Measurements from ENCODE around the gene DCTN2.
"Not testable (repeated sequence)": the region's sequence is repeated elsewhere in the genome, so short reads cannot be mapped to it uniquely, and the experiment has no call there.

The DCTN2 gene

GRCh38 chr12:57583008-57583831 lies 36.2 kb upstream of the DCTN2 start:
- Histone ChIP-seq H3K9me3 (ENCODE audit: control insufficient read depth, insufficient read depth, low read length) (no peaks in the 10 kb centered on the region), H3K4me1 (ENCODE audit: insufficient read depth, low read length) (no peaks in the 10 kb centered on the region), H3K36me3 (ENCODE audit: insufficient read depth, low read length) (no peaks in the 10 kb centered on the region; the same call in 1 of the 2 replicates)

GRCh38 chr12:57582440-57582839 lies 35.4 kb upstream of the DCTN2 start:
- Histone ChIP-seq H3K9ac (ENCODE audit: low read depth, low read length) (no peak overlapping the region), H3K9me3 (ENCODE audit: control insufficient read depth, insufficient read depth, low read length) (no peaks in the 10 kb centered on the region), H3K36me3 (ENCODE audit: insufficient read depth, low read length) (no peaks in the 10 kb centered on the region; the same call in 1 of the 2 replicates), H3K4me1 (ENCODE audit: insufficient read depth, low read length) (no peaks in the 10 kb centered on the region)

More at GRCh38 chr12:57583008-57583831, 36.2 kb upstream of the DCTN2 start:
- no peak overlapping the region for H3K9ac ChIP-seq (ENCODE audit: low read depth, low read length)

GRCh38 chr12:57581802-57582201 lies 34.8 kb upstream of the DCTN2 start:
- no peaks in the 10 kb centered on the region for H3K4me1 ChIP-seq (ENCODE audit: insufficient read depth, low read length)
- H3K9ac ChIP-seq (ENCODE audit: low read depth, low read length): no peak overlapping the region
- no peaks in the 10 kb centered on the region; the same call in 1 of the 2 replicates for H3K36me3 ChIP-seq (ENCODE audit: insufficient read depth, low read length)
- no peaks in the 10 kb centered on the region for H3K9me3 ChIP-seq (ENCODE audit: control insufficient read depth, insufficient read depth, low read length)

- H3K9ac ChIP-seq (ENCODE audit: low read depth, low read length): no peak overlapping the region
- H3K4me1 ChIP-seq (ENCODE audit: insufficient read depth, low read length): no peaks in the 10 kb centered on the region
- H3K9me3 ChIP-seq (ENCODE audit: control insufficient read depth, insufficient read depth, low read length): no peaks in the 10 kb centered on the region
- H3K36me3 ChIP-seq (ENCODE audit: insufficient read depth, low read length): no peaks in the 10 kb centered on the region; the same call in 1 of the 2 replicates
Observed at GRCh38 chr12:57580466-57580795, 33.4 kb upstream of the DCTN2 start.

GRCh38 chr12:57579677-57580465 lies 32.9 kb upstream of the DCTN2 start:
- H3K36me3 ChIP-seq (ENCODE audit: insufficient read depth, low read length): no peaks in the 10 kb centered on the region; the same call in 1 of the 2 replicates

GRCh38 chr12:57579011-57579410 lies 32.0 kb upstream of the DCTN2 start:
- Histone ChIP-seq H3K4me1 (ENCODE audit: insufficient read depth, low read length) (no peaks in the 10 kb centered on the region), H3K9me3 (ENCODE audit: control insufficient read depth, insufficient read depth, low read length) (no peaks in the 10 kb centered on the region), H3K36me3 (ENCODE audit: insufficient read depth, low read length) (no peaks in the 10 kb centered on the region; the same call in 1 of the 2 replicates), H3K9ac (ENCODE audit: low read depth, low read length) (no peak overlapping the region)

More at GRCh38 chr12:57579677-57580465, 32.9 kb upstream of the DCTN2 start:
- Histone ChIP-seq H3K4me1 (ENCODE audit: insufficient read depth, low read length) (no peaks in the 10 kb centered on the region), H3K9ac (ENCODE audit: low read depth, low read length) (no peak overlapping the region), H3K9me3 (ENCODE audit: control insufficient read depth, insufficient read depth, low read length) (no peaks in the 10 kb centered on the region)

- no peaks in the 10 kb centered on the region for H3K9me3 ChIP-seq (ENCODE audit: control insufficient read depth, insufficient read depth, low read length)
- H3K36me3 ChIP-seq (ENCODE audit: insufficient read depth, low read length): no peaks in the 10 kb centered on the region; the same call in 1 of the 2 replicates
- H3K4me1 ChIP-seq (ENCODE audit: insufficient read depth, low read length): no peaks in the 10 kb centered on the region
- no peak overlapping the region for H3K9ac ChIP-seq (ENCODE audit: low read depth, low read length)
Observed at GRCh38 chr12:57577981-57578758, 31.2 kb upstream of the DCTN2 start.

GRCh38 chr12:57576613-57577160 lies 29.7 kb upstream of the DCTN2 start:
- no peaks in the 10 kb centered on the region for H3K9me3 ChIP-seq (ENCODE audit: control insufficient read depth, insufficient read depth, low read length)
- no peaks in the 10 kb centered on the region; the same call in 1 of the 2 replicates for H3K36me3 ChIP-seq (ENCODE audit: insufficient read depth, low read length)
- no peaks in the 10 kb centered on the region for H3K4me1 ChIP-seq (ENCODE audit: insufficient read depth, low read length)
- no peak overlapping the region for H3K9ac ChIP-seq (ENCODE audit: low read depth, low read length)

GRCh38 chr12:57575771-57576612 lies 29.0 kb upstream of the DCTN2 start:
- no peaks in the 10 kb centered on the region for H3K4me1 ChIP-seq (ENCODE audit: insufficient read depth, low read length)
- H3K9ac ChIP-seq (ENCODE audit: low read depth, low read length): no peak overlapping the region
- H3K36me3 ChIP-seq (ENCODE audit: insufficient read depth, low read length): no peaks in the 10 kb centered on the region; the same call in 1 of the 2 replicates
- no peaks in the 10 kb centered on the region for H3K9me3 ChIP-seq (ENCODE audit: control insufficient read depth, insufficient read depth, low read length)

- no peaks in the 10 kb centered on the region; the same call in 1 of the 2 replicates for H3K36me3 ChIP-seq (ENCODE audit: insufficient read depth, low read length)
- no peaks in the 10 kb centered on the region for H3K4me1 ChIP-seq (ENCODE audit: insufficient read depth, low read length)
- no peak overlapping the region for H3K9ac ChIP-seq (ENCODE audit: low read depth, low read length)
- no peaks in the 10 kb centered on the region for H3K9me3 ChIP-seq (ENCODE audit: control insufficient read depth, insufficient read depth, low read length)
Observed at GRCh38 chr12:57574795-57575194, 27.8 kb upstream of the DCTN2 start.

GRCh38 chr12:57571926-57572762 lies 25.2 kb upstream of the DCTN2 start:
- no peaks in the 10 kb centered on the region for H3K4me1 ChIP-seq (ENCODE audit: insufficient read depth, low read length)
- no peaks in the 10 kb centered on the region for H3K9me3 ChIP-seq (ENCODE audit: control insufficient read depth, insufficient read depth, low read length)
- no peak overlapping the region for H3K9ac ChIP-seq (ENCODE audit: low read depth, low read length)
- no peaks in the 10 kb centered on the region; the same call in 1 of the 2 replicates for H3K36me3 ChIP-seq (ENCODE audit: insufficient read depth, low read length)

- not testable (repeated sequence) for H3K9me3 ChIP-seq (ENCODE audit: control insufficient read depth, insufficient read depth, low read length); H3K9ac ChIP-seq (ENCODE audit: low read depth, low read length); H3K36me3 ChIP-seq (ENCODE audit: insufficient read depth, low read length); H3K4me1 ChIP-seq (ENCODE audit: insufficient read depth, low read length)
Observed at GRCh38 chr12:57570438-57570837, 23.4 kb upstream of the DCTN2 start.

Measured in ES-I3 (cell line).